IMR-90 (cell line): ENCODE data around the gene PIP5K1B. TPM values are rescaled to one million over a fixed set of nuclear protein-coding genes. Genes with fewer than 3 reads are reported as not detected.

Experiments used
- ATAC-seq: fragments of 200-7000 bp; cut with Tn5 transposase; 2 replicates; pipeline ENCODE4 v1.9.1; 2020; ENCODE audit warnings: low read depth, mild to moderate bottlenecking, moderate library complexity
- BruUV-seq: library from RNA; stranded (reverse); fragments of 400-500 nt; replicated peaks from 2 replicates; lab custom pipeline; 2021; lab: Mats Ljungman, UMichigan
- CTCF ChIA-PET: fragments of 300-600 bp; formaldehyde crosslinking; extraction: SDS; loops from one replicate; lab custom pipeline; 2021; ENCODE audit warnings: antibody characterized with exemption; lab: Yijun Ruan, JAX
- POLR2A ChIA-PET: fragments of 300-600 bp; sonication (Branson Sonifier 250); formaldehyde crosslinking; loops from one replicate; lab custom pipeline; 2022; ENCODE audit warnings: antibody characterized with exemption; ENCODE audit not compliant: unreplicated experiment; lab: Charles Lee
- DNase-seq: peaks from one replicate; pipeline ENCODE4 v3.0.0; 2013
- H2AFZ ChIP-seq: replicated peaks from 2 replicates; pipeline ENCODE3; 2013; ENCODE audit warnings: low read length, mild to moderate bottlenecking; ENCODE audit not compliant: poor library complexity
- H2AK5ac ChIP-seq: 2 replicates; pipeline ENCODE4 v1.6.1; 2013; ENCODE audit warnings: low read depth, low read length, inconsistent platforms
- H2AK9ac ChIP-seq: replicated peaks from 2 replicates; pipeline ENCODE3; 2013; ENCODE audit warnings: mild to moderate bottlenecking, low read depth, low read length, moderate library complexity; ENCODE audit not compliant: poor library complexity
- H2BK120ac ChIP-seq: 2 replicates; pipeline ENCODE4 v1.6.1; 2013; ENCODE audit warnings: low read depth, low read length, inconsistent platforms
- H2BK15ac ChIP-seq: 3 replicates; pipeline ENCODE4 v1.6.1; 2013; ENCODE audit warnings: low read depth, low read length, inconsistent platforms
- H2BK20ac ChIP-seq: 2 replicates; pipeline ENCODE4 v1.6.1; 2013; ENCODE audit warnings: low read depth, mild to moderate bottlenecking, inconsistent platforms, low read length, moderate library complexity
- H2BK5ac ChIP-seq: 2 replicates; pipeline ENCODE4 v1.6.1; 2013; ENCODE audit warnings: mild to moderate bottlenecking, low read depth, low read length, inconsistent platforms; ENCODE audit not compliant: poor library complexity, severe bottlenecking
- H3K14ac ChIP-seq: replicated peaks from 2 replicates; pipeline ENCODE4 v1.6.1; 2013; ENCODE audit warnings: low read depth, low read length, inconsistent platforms
- H3K18ac ChIP-seq: 2 replicates; pipeline ENCODE4 v1.6.1; 2013; ENCODE audit warnings: low read depth, low read length, control low read depth
- H3K23ac ChIP-seq: 2 replicates; pipeline ENCODE4 v1.6.1; 2013; ENCODE audit warnings: low read depth, low read length, inconsistent platforms
- H3K27ac ChIP-seq: 2 replicates; pipeline ENCODE4 v1.5.1; 2013; ENCODE audit warnings: mild to moderate bottlenecking, control low read depth, low read length; ENCODE audit not compliant: insufficient read depth
- H3K27me3 ChIP-seq: 2 replicates; pipeline ENCODE4 v1.6.1; 2013; ENCODE audit warnings: low read length; ENCODE audit not compliant: control insufficient read depth, insufficient read depth
- H3K36me3 ChIP-seq: 2 replicates; pipeline ENCODE4 v1.6.1; 2013; ENCODE audit warnings: low read length, mixed read lengths; ENCODE audit not compliant: control insufficient read depth, insufficient read depth
- H3K4ac ChIP-seq: 2 replicates; pipeline ENCODE4 v1.6.1; 2013; ENCODE audit warnings: low read depth, low read length, inconsistent platforms
- H3K4me1 ChIP-seq: 2 replicates; pipeline ENCODE4 v1.6.1; 2013; ENCODE audit warnings: low read length, mixed read lengths; ENCODE audit not compliant: control insufficient read depth, insufficient read depth
- H3K4me2 ChIP-seq: 2 replicates; pipeline ENCODE4 v1.6.1; 2013; ENCODE audit warnings: low read depth, mild to moderate bottlenecking, control low read depth, low read length, moderate library complexity
- H3K4me3 ChIP-seq: 2 replicates; pipeline ENCODE4 v1.5.1; 2013; ENCODE audit warnings: low read depth, mild to moderate bottlenecking, control low read depth, low read length, moderate library complexity; ENCODE audit not compliant: insufficient read depth
- H3K56ac ChIP-seq: 2 replicates; pipeline ENCODE4 v1.6.1; 2013; ENCODE audit warnings: low read length, inconsistent platforms; ENCODE audit not compliant: insufficient read depth; ENCODE audit errors: extremely low read depth
- H3K79me1 ChIP-seq, 2 experiments: 2 replicates each; pipeline ENCODE4 v1.6.1; 2013; ENCODE audit warnings: low read length in 2 of 2, inconsistent platforms in 1 of 2, low read depth in 1 of 2
- H3K9ac ChIP-seq: 2 replicates; pipeline ENCODE4 v1.6.1; 2013; ENCODE audit warnings: low read depth, low read length, control low read depth
- H3K9me1 ChIP-seq: 2 replicates; pipeline ENCODE4 v1.6.1; 2013; ENCODE audit warnings: low read length, inconsistent platforms; ENCODE audit not compliant: insufficient read depth
- H3K9me3 ChIP-seq: 2 replicates; pipeline ENCODE4 v1.6.1; 2013; ENCODE audit warnings: low read length; ENCODE audit not compliant: control insufficient read depth, insufficient read depth
- H4K20me1 ChIP-seq: 2 replicates; pipeline ENCODE4 v1.6.1; 2013; ENCODE audit warnings: low read length, inconsistent platforms; ENCODE audit not compliant: insufficient read depth
- H4K5ac ChIP-seq: 2 replicates; pipeline ENCODE4 v1.6.1; 2013; ENCODE audit warnings: mild to moderate bottlenecking, low read depth, low read length, control low read depth
- H4K8ac ChIP-seq, 2 experiments: 2 replicates each; pipeline ENCODE4 v1.6.1; 2013; ENCODE audit warnings: low read depth in 2 of 2, low read length in 2 of 2, control low read depth in 1 of 2, inconsistent platforms in 1 of 2
- H4K91ac ChIP-seq: 2 replicates; pipeline ENCODE4 v1.6.1; 2013; ENCODE audit warnings: low read depth, low read length, inconsistent platforms; ENCODE audit not compliant: insufficient read depth
- CHD1 ChIP-seq: IDR thresholded peaks from 2 replicates; pipeline ENCODE4 v1.6.1; 2012; ENCODE audit warnings: low read depth, low read length, improper control_type of control experiment
- CTCF ChIP-seq: conservative IDR thresholded peaks from 2 replicates; pipeline ENCODE4 v1.5.1; 2012; ENCODE audit warnings: mild to moderate bottlenecking, low read depth, low read length, improper control_type of control experiment
- ELK1 ChIP-seq: fragments of 150-350 bp; IDR thresholded peaks from 2 replicates; pipeline ENCODE4 v1.6.1; 2016; ENCODE audit warnings: low read depth, mild to moderate bottlenecking, low read length, moderate library complexity, borderline replicate concordance
- FOS ChIP-seq: fragments of 150-350 bp; IDR thresholded peaks from 2 replicates; pipeline ENCODE4 v1.6.1; 2016; ENCODE audit warnings: low read depth, low read length
- MAFK ChIP-seq: IDR thresholded peaks from 2 replicates; pipeline ENCODE4 v1.6.1; 2012; ENCODE audit warnings: low read depth, low read length, improper control_type of control experiment
- MAZ ChIP-seq: IDR thresholded peaks from 2 replicates; pipeline ENCODE4 v1.6.1; 2012; ENCODE audit warnings: low read depth, mild to moderate bottlenecking, low read length, improper control_type of control experiment, moderate library complexity, borderline replicate concordance
- MXI1 ChIP-seq: IDR thresholded peaks from 2 replicates; pipeline ENCODE4 v1.6.1; 2012; ENCODE audit warnings: low read depth, mild to moderate bottlenecking, low read length, moderate library complexity, borderline replicate concordance
- POLR2A ChIP-seq: IDR thresholded peaks from 2 replicates; pipeline ENCODE4 v1.6.1; 2012; ENCODE audit warnings: mild to moderate bottlenecking, low read depth, low read length
- RFX5 ChIP-seq: IDR thresholded peaks from 2 replicates; pipeline ENCODE4 v1.8.0; 2012; ENCODE audit warnings: low read depth, mild to moderate bottlenecking, low read length, moderate library complexity
- SMC3 ChIP-seq: fragments of 150-350 bp; IDR thresholded peaks from 2 replicates; pipeline ENCODE4 v1.6.1; 2016; ENCODE audit warnings: low read depth, mild to moderate bottlenecking, antibody characterized with exemption, low read length, moderate library complexity
- USF2 ChIP-seq: fragments of 150-350 bp; IDR thresholded peaks from 2 replicates; pipeline ENCODE4 v1.6.1; 2017; ENCODE audit warnings: mild to moderate bottlenecking, antibody characterized with exemption, low read length, low read depth
- WGBS, 2 experiments: methylation state at CpG; one replicate each; pipeline versions ENCODE4 v1.1.5 to v1.1.7; 2013; ENCODE audit warnings: missing lambda C conversion rate in 2 of 2; ENCODE audit not compliant: insufficient read length in 1 of 2; ENCODE audit errors: extremely low coverage in 2 of 2; 5-methylcytosine and 5-hydroxymethylcytosine counted together
- dilution Hi-C: fragments of 300-500 bp; cut with HindIII; formaldehyde crosslinking; loops from one replicate; pipeline ENCODE4 v1.14.3; 2018; ENCODE audit warnings: low sequenced_read_pairs; ENCODE audit not compliant: unreplicated experiment
- in situ Hi-C: fragments of 300-500 bp; cut with MboI; formaldehyde crosslinking; loops from 3 replicates; pipeline ENCODE4 v1.14.3; 2019; ENCODE audit warnings: low sequenced_read_pairs, inconsistent platforms, mixed read lengths
- intact Hi-C: fragments of 100-400 bp; cut with micrococcal nuclease; formaldehyde crosslinking; loops from 2 replicates; pipeline ENCODE4 v1.10.0; 2022
- polyA plus RNA-seq, 3 experiments: library from polyadenylated mRNA; depleted of rRNA; stranded (reverse); fragments of >200 nt; gene quantifications; 2 replicates each; pipeline ENCODE4 v1.2.3, GENCODE V29; 2012; ENCODE audit warnings: low replicate concordance in 1 of 3
- total RNA-seq: library from RNA; depleted of rRNA; stranded (reverse); fragments of >200 nt; gene quantifications from 2 replicates; pipeline ENCODE4 v1.2.3, GENCODE V29; 2012

Gene PIP5K1B
- total and polyA plus RNA-seq, 2 of the 4 experiments (the other 2 are of a cell fraction), result not detected

- Histone ChIP-seq H3K9ac (no peak overlapping the region), H2BK20ac (no peak overlapping the region), H2AK9ac (no peak overlapping the region), H3K27me3 (peaks cover 4% of the 10 kb centered on the region), H4K20me1 (no peaks in the 10 kb centered on the region), H4K91ac (no peak overlapping the region), H3K4ac (no peak overlapping the region), H3K27ac (no peak overlapping the region), H2BK5ac (no peak overlapping the region), H3K79me1 (no peaks in the 10 kb centered on the region), H4K8ac (no peak overlapping the region), H2AFZ (no peak overlapping the region), H3K9me3 (no peaks in the 10 kb centered on the region), H3K56ac (no peak overlapping the region), H3K23ac (no peak overlapping the region), H3K18ac (no peak overlapping the region), H3K9me1 (no peaks in the 10 kb centered on the region), H3K36me3 (no peaks in the 10 kb centered on the region), H2BK15ac (no peak overlapping the region), H4K5ac (no peak overlapping the region), H3K14ac (no peak overlapping the region), H3K4me3 (no peak overlapping the region), H3K4me2 (no peak overlapping the region), H2BK120ac (no peak overlapping the region), H2AK5ac (no peak overlapping the region), H3K4me1 (no peaks in the 10 kb centered on the region)
- TF ChIP-seq SMC3 (no peak), CTCF (no peak), FOS (no peak), MAZ (no peak), MAFK (no peak), POLR2A (no peak), RFX5 (no peak), USF2 (no peak), MXI1 (no peak), CHD1 (no peak), ELK1 (no peak)
- dilution Hi-C loops, result no loop called here
- POLR2A ChIA-PET, result no interaction called here
- DNase-seq (no peak), ATAC-seq (no peak)
- WGBS, 2 experiments, result no CpG with 5 or more reads among the region's 3 CpGs
- intact Hi-C loops, result loop anchor here (2.0 kb wide), 1 partner anchor 20 kb away; no protein-coding TSS in a partner anchor
- CTCF ChIA-PET, result no interaction called here
- in situ Hi-C loops, result no loop called here
- BruUV-seq, result no TSS peak
Measured at GRCh38 chr9:68978501-68978900, 273.5 kb downstream of the PIP5K1B start.
